Chondrocyte (in vitro differentiated cells): ENCODE measurements around the gene HRG. TPM values are rescaled to one million over a fixed set of nuclear protein-coding genes. Genes with fewer than 3 reads are reported as not detected.

Experiments used
- DNase-seq: peaks from one replicate; pipeline ENCODE4 v3.0.0; 2021; ENCODE audit warnings: mixed read lengths, low spot score
- H3K27ac Mint-ChIP-seq: one replicate; pipeline ENCODE4 v1.8.0; 2021; ENCODE audit warnings: mild to moderate bottlenecking, moderate library complexity, mixed read lengths; ENCODE audit not compliant: unreplicated experiment
- H3K27me3 Mint-ChIP-seq: 2 replicates; pipeline ENCODE4 v1.8.0; 2021; ENCODE audit warnings: low read depth, mixed read lengths
- H3K36me3 Mint-ChIP-seq: 2 replicates; pipeline ENCODE4 v1.8.0; 2021; ENCODE audit warnings: low read depth, mixed read lengths
- H3K4me1 Mint-ChIP-seq: 2 replicates; pipeline ENCODE4 v1.8.0; 2021; ENCODE audit warnings: low read depth, mild to moderate bottlenecking, mixed read lengths
- H3K4me3 Mint-ChIP-seq: one replicate; pipeline ENCODE4 v1.8.0; 2021; ENCODE audit warnings: mild to moderate bottlenecking, moderate library complexity, mixed read lengths; ENCODE audit not compliant: unreplicated experiment
- H3K9me3 Mint-ChIP-seq: 2 replicates; pipeline ENCODE4 v1.8.0; 2021; ENCODE audit warnings: low read depth, mixed read lengths
- CTCF ChIP-seq: fragments of 200-600 bp; sonication (generic); IDR thresholded peaks from 2 replicates; pipeline ENCODE4 v1.5.0; 2021; ENCODE audit warnings: antibody characterized with exemption, mild to moderate bottlenecking, moderate library complexity
- total RNA-seq: library from RNA; stranded (reverse); gene quantifications from 3 replicates; pipeline ENCODE4 v1.2.1, GENCODE V29; 2021

Gene HRG
- total RNA-seq, 1 donor from 2014 or later: not detected

- TF ChIP-seq CTCF: no peak
- Mint-ChIP-seq H3K4me3 (no peak overlapping the region), H3K36me3 (no peaks in the 10 kb centered on the region), H3K4me1 (peaks cover 4% of the 10 kb centered on the region), H3K27ac (no peak overlapping the region), H3K9me3 (peaks cover 3% of the 10 kb centered on the region), H3K27me3 (peaks cover 28% of the 10 kb centered on the region)
- DNase-seq: no peak
Observed at GRCh38 chr3:186646106-186646505, 19.7 kb upstream of the HRG start.

GRCh38 chr3:186646841-186647240 is 19.0 kb upstream of the HRG start:
- DNase-seq: no peak
- Mint-ChIP-seq H3K27me3 (peaks cover 31% of the 10 kb centered on the region), H3K9me3 (peaks cover 3% of the 10 kb centered on the region), H3K27ac (no peak overlapping the region), H3K36me3 (no peaks in the 10 kb centered on the region), H3K4me3 (no peak overlapping the region), H3K4me1 (no peaks in the 10 kb centered on the region)
- no peak for TF ChIP-seq CTCF

GRCh38 chr3:186648851-186649250 is 17.0 kb upstream of the HRG start:
- H3K36me3 Mint-ChIP-seq: no peaks in the 10 kb centered on the region

GRCh38 chr3:186651678-186652215 is 14.1 kb upstream of the HRG start:
- Mint-ChIP-seq H3K4me1 (no peaks in the 10 kb centered on the region), H3K27ac (no peak overlapping the region), H3K27me3 (peaks cover 25% of the 10 kb centered on the region), H3K9me3 (peaks cover 3% of the 10 kb centered on the region), H3K4me3 (no peak overlapping the region), H3K36me3 (no peaks in the 10 kb centered on the region)
- no peak for TF ChIP-seq CTCF
- no peak for DNase-seq

More at GRCh38 chr3:186648851-186649250, 17.0 kb upstream of the HRG start:
- TF ChIP-seq CTCF: no peak
- Mint-ChIP-seq H3K27me3 (peaks cover 31% of the 10 kb centered on the region), H3K4me3 (no peak overlapping the region), H3K9me3 (peaks cover 3% of the 10 kb centered on the region), H3K4me1 (no peaks in the 10 kb centered on the region), H3K27ac (no peak overlapping the region)
- no peak for DNase-seq

- no peaks in the 10 kb centered on the region for H3K36me3 Mint-ChIP-seq
Observed at GRCh38 chr3:186653080-186653707, 12.6 kb upstream of the HRG start.

More at GRCh38 chr3:186653080-186653707, 12.6 kb upstream of the HRG start:
- no peaks in the 10 kb centered on the region for H3K9me3 Mint-ChIP-seq
- H3K4me3 Mint-ChIP-seq: no peak overlapping the region
- peaks cover 29% of the 10 kb centered on the region for H3K27me3 Mint-ChIP-seq
- no peak overlapping the region for H3K27ac Mint-ChIP-seq
- no peaks in the 10 kb centered on the region for H3K4me1 Mint-ChIP-seq
- TF ChIP-seq CTCF: no peak
- DNase-seq: no peak
